Mononuclear cell (primary cell): Measurements from ENCODE around the gene SLC26A8. TPM values are rescaled to one million over a fixed set of nuclear protein-coding genes. Genes with fewer than 3 reads are reported as not detected.
"Not testable (repeated sequence)": the region's sequence is repeated elsewhere in the genome, so short reads cannot be mapped to it uniquely, and the experiment has no call there.

Experiments
- H3K27me3 ChIP-seq: 2 replicates; pipeline ENCODE4 v1.6.0; 2011; ENCODE audit warnings: low read length, control low read depth; ENCODE audit not compliant: insufficient read depth
- H3K4me1 ChIP-seq: 2 replicates; pipeline ENCODE4 v1.5.1; 2011; ENCODE audit warnings: mild to moderate bottlenecking, low read length, control low read depth; ENCODE audit not compliant: insufficient read depth
- H3K4me3 ChIP-seq: 2 replicates; pipeline ENCODE4 v1.5.1; 2011; ENCODE audit warnings: mild to moderate bottlenecking, low read length, moderate library complexity
- H3K9me3 ChIP-seq: 2 replicates; pipeline ENCODE4 v1.5.1; 2011; ENCODE audit warnings: low read depth, mild to moderate bottlenecking, control low read depth, low read length
- total RNA-seq: library from RNA; depleted of rRNA; stranded (reverse); fragments of >200 nt; gene quantifications from one replicate; pipeline ENCODE4 v1.2.3, GENCODE V29; 2012

The SLC26A8 gene
- total RNA-seq, 1 donor: 0.10 TPM

DNA sequence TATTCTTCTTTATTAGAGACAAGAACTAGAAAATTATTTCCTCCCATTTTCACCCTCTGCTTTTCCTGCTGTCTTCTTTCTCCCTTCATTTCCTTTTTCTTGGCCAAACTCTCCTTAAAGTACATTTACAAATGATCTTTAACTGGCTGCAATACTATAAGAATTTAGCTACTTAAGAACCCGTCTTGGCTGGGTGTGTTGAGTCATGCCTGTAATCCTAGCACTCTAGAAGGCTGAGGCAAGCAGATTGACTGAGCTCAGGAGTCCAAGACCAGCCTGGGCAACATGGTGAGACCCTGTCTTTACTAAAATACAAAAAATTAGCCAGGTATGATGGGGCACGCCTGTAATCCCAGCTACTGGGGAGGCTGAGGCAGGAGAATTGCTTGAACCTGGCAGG, 64.3 kb downstream of the SLC26A8 start:
- Histone ChIP-seq H3K4me1 (no peaks in the 10 kb centered on the region), H3K9me3 (no peaks in the 10 kb centered on the region), H3K4me3 (no peak overlapping the region), H3K27me3 (no peaks in the 10 kb centered on the region)

DNA sequence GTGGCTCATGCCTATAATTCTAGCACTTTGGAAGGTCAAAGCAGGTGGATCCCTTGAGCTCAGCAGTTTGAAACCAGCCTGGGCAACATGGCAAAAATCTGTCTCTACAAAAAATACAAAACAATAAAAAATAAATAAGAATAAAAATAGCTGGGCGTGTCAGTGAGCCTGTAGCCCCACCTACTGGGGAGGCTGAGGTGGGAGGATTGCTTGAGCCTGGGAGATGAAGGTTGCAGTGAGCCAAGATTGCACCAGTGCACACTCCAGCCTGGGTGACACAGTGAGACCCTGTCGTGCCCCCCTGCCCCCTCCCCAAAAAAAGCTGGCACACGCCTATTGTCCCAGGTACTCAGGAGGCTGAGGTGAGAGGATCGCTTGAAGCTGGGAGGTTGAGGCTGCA, 68.5 kb downstream of the SLC26A8 start:
- Histone ChIP-seq H3K9me3 (no peaks in the 10 kb centered on the region), H3K4me3 (no peak overlapping the region), H3K4me1 (peaks cover 8% of the 10 kb centered on the region), H3K27me3 (no peaks in the 10 kb centered on the region)

DNA sequence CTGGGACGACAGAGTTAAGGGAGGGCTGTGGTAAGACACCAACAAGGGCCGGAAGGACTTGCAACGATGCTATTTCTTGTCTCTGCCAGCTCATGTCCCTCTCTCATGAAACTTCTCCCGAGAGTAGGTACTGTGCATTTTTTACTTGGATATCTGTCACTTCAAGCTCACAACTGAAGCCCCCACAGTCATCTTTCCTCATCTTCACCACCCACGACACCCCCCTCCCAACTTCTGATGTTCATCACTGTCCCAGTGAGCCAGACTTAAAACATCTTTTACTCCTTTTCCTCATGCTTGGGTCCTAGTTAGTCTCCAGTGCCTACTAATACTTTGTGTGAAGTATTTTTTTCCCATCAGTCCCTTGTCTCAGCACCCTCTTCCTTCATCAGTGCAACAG, 68.9 kb downstream of the SLC26A8 start:
- Histone ChIP-seq H3K27me3 (no peaks in the 10 kb centered on the region), H3K9me3 (no peaks in the 10 kb centered on the region), H3K4me3 (no peak overlapping the region), H3K4me1 (peaks cover 8% of the 10 kb centered on the region)

DNA sequence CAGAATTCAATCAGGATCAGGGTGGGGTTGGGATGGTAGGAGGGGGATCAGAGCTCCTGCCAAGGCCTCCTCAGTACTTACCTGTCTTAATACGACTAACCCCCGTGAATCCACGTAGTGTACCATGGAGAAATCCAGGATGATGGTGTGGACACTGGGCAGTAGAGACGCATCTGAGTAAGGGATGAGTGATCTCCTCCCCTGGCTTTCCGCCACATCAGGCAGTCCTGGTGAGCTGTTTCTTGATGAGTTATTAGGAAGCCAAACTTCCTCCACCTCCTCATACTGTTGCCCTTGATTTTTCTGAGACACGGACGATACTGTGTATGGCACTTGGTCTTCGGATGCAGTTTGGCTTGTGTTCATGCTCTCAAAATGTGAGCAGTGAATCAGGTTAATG, 69.4 kb downstream of the SLC26A8 start:
- Histone ChIP-seq H3K4me3 (no peak overlapping the region), H3K27me3 (no peaks in the 10 kb centered on the region), H3K4me1 (peaks cover 8% of the 10 kb centered on the region), H3K9me3 (no peaks in the 10 kb centered on the region)

DNA sequence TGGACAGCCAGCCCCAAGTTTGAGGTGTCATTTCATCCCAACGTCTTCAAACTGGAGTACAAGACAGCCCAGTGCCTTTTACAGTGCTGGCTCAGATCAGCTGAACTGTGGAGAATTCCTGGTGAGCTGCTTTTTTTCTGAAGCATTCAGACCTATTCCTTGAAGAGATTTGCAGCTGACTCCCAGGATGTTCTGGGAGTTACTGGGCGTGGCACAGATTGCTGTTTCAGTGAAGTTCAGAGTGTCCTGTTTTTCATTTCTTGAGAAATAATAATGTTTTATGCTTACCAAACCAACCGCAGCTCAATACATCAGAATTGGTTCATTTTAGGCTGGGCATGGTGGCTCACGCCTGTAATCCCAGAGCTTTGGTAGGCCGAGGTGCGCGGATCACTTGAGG, 70.1 kb downstream of the SLC26A8 start:
- Histone ChIP-seq H3K4me1 (peaks cover 8% of the 10 kb centered on the region), H3K4me3 (no peak overlapping the region), H3K27me3 (no peaks in the 10 kb centered on the region), H3K9me3 (no peaks in the 10 kb centered on the region)

DNA sequence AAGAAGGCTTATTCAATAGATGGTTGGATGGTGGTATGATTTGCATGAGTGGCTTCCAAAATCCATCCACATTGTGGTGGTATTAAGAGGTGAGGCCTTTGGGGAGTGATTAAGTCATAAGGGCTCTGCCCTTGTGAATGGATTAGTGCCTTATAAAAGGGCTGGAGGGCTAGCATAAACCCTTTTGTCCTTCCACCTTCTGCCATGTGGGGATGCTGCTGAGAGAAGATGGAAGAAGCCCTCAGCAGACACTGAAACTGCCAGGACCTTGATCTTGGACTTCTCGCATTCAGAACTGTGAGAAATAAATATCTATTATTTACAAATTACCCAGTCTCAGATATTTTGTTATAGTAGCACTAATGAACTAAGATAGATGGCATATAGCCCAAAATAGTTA, 75.7 kb downstream of the SLC26A8 start:
- H3K27me3 ChIP-seq: no peaks in the 10 kb centered on the region
- H3K4me1 ChIP-seq: peaks cover 8% of the 10 kb centered on the region
- H3K4me3 ChIP-seq: no peak overlapping the region
- no peaks in the 10 kb centered on the region for H3K9me3 ChIP-seq

DNA sequence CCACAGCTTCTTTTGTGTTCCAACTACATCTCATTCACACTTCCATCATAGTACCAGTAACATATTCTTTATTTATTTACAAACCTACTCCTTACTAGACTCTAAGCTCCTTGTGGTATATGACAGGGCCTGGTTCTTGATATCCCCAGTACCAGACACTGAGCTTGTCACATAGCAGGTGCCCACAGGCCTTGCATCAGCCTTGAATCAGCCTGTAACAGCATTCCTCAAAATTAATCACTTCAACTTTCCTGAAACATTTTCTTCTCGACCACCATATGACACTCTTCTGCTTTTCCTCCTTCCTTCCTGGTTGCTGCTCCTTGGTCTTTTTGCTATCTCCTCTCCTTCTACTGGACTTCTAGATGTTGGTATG, 78.8 kb downstream of the SLC26A8 start:
- H3K9me3 ChIP-seq: no peaks in the 10 kb centered on the region
- H3K27me3 ChIP-seq: no peaks in the 10 kb centered on the region
- H3K4me3 ChIP-seq: no peak overlapping the region
- no peaks in the 10 kb centered on the region for H3K4me1 ChIP-seq

DNA sequence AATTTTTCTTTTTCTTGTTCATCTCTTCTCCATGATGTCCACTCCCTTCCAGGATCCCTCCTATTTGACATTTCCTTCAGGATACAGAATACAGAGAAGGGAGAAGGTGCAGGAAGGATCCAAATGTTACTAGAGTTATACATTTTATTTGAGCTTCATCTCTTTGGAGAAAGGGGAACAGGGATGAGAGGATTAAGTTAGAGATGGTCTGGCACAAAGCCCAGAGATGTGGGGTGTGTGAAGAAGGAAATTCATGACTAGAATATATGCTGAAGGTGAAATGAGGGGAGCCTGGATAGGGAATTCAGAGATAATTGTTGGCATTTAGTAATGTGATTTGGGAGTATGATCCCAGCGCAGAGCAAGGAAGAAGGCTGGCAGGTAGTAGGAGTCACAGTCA, 81.1 kb downstream of the SLC26A8 start:
- Histone ChIP-seq H3K27me3 (no peaks in the 10 kb centered on the region), H3K4me1 (no peaks in the 10 kb centered on the region), H3K4me3 (no peak overlapping the region), H3K9me3 (no peaks in the 10 kb centered on the region)

DNA sequence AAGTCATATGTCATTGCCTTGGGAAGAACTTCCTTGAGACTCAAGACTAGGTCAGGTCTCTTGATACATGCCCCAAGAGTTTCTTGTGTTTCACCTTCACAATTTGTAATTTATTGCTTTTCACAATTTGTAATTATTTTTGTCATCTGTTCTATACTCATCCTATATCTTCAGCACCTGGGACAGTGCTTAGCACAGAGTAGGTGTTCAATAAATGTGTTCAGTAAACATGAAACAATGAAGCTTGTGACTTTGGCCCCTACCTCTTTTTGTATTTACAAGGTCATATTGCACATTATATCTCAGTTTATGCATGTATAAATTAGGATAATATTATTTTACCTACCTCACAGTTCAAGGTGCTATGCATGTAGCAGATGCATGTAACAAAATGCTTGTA, 82.1 kb downstream of the SLC26A8 start:
- H3K27me3 ChIP-seq: no peaks in the 10 kb centered on the region
- H3K9me3 ChIP-seq: no peaks in the 10 kb centered on the region
- no peak overlapping the region for H3K4me3 ChIP-seq
- no peaks in the 10 kb centered on the region for H3K4me1 ChIP-seq

DNA sequence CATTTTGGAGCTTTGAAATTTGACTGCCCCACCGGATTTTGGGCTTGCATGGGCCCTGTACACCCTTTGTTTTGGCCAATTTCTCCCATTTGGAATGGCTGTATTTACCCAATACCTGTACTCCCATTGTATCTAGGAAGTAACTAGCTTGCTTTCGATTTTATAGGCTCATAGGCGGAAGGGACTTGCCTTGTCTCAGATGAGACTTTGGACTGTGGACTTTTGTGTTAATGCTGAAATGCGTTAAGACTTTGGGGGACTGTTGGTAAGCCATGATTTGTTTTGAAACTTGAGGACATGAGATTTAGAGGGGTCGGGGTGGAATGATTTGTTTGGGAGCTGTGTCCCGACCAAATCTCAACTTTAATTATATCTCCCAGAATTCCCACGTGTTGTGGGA, 83.3 kb downstream of the SLC26A8 start:
- H3K9me3 ChIP-seq, H3K4me3 ChIP-seq, H3K4me1 ChIP-seq, H3K27me3 ChIP-seq: not testable (repeated sequence)

DNA sequence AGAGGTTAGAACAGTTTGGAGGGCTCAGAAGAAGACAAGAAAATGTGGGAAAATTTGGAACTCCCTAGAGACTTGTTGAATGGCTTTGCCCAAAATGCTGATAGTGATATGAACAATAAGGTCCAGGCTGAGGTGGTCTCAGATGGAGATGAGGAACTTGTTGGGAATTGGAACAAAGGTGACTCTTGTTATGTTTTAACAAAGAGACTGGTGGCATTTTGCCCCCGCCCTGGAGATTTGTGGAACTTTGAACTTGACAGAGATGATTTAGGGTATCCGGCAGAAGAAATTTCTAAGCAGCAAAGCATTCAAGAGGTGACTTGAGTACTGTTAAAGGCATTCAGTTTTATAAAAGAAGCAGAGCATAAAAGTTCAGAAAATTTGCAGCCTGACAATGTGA, 84.4 kb downstream of the SLC26A8 start:
- H3K9me3 ChIP-seq, H3K27me3 ChIP-seq, H3K4me3 ChIP-seq, H3K4me1 ChIP-seq: not testable (repeated sequence)

DNA sequence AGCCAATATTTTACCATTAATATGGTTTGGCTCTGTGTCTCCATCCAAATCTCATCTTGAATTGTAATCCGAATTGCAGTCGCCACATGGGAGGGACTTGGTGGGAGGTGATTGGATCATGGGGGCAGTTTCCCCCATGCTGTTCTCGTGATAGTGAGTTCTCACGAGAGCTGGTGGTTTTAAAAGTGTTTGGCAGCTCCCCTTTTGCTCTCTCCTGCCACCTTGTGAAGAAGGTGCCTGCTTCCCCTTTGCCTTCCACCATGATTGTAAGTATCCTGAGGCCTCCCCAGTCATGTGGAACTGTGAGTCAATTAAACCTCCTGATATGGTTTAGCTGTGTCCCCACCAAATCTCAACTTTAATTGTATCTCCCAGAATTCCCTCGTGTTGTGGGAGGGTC, 85.2 kb downstream of the SLC26A8 start:
- not testable (repeated sequence) for H3K9me3 ChIP-seq, H3K4me1 ChIP-seq, H3K27me3 ChIP-seq, H3K4me3 ChIP-seq

DNA sequence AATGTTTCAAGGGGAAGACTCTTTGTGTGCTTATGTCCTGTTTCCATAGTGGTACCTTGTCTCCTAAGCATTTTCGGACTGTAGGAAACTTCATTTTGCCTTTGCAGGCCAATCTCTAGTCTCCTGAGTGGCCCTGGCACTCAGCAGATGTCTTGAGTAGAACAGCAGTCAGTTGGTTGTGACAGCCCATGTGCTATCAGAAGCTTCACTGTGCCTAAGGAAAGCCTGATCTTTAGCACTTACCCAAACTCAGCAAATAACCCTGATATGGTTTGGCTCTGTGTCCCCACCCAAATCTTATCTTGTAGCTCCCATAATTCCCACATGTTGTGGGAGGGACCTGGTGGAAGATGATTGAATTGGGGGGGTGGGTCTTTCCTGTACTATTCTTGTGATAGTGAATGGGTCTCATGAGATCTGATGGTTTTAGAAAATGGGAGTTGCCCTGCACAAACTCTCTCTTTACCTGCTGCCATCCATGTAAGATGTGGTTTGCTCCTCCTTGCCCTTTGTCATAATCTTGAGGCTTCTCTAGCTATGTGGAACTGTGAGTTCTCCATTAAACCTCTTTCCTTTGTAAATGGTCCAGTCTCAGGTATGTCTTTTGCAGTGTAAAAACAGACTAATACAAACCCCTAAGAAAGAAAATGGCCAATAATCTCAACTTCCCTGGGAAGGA, 87.6 kb downstream of the SLC26A8 start:
- peaks cover 2% of the 10 kb centered on the region for H3K27me3 ChIP-seq
- no peaks in the 10 kb centered on the region for H3K9me3 ChIP-seq
- H3K4me3 ChIP-seq: no peak overlapping the region
- H3K4me1 ChIP-seq: no peaks in the 10 kb centered on the region

DNA sequence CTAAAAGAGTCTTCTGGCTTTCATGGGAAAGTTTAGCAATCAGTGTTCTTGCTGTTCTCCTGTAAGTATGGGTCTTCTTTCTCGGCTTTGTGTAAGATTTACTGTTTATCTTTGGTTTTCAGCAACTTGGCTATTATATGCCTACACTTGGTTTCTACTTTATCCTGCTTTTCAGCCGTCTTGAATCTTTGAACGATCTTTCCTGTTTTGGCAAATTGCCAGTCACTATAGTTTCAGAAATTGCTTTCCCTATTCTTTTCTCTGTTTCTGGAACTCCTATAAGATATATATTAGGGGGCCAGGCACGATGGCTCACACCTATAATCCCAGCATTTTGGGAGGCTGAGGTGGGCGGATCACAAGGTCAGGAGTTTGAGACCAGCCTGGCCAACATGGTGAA, 89.0 kb downstream of the SLC26A8 start:
- H3K4me3 ChIP-seq: no peak overlapping the region
- no peaks in the 10 kb centered on the region for H3K9me3 ChIP-seq
- H3K4me1 ChIP-seq: no peaks in the 10 kb centered on the region
- H3K27me3 ChIP-seq: peaks cover 2% of the 10 kb centered on the region

DNA sequence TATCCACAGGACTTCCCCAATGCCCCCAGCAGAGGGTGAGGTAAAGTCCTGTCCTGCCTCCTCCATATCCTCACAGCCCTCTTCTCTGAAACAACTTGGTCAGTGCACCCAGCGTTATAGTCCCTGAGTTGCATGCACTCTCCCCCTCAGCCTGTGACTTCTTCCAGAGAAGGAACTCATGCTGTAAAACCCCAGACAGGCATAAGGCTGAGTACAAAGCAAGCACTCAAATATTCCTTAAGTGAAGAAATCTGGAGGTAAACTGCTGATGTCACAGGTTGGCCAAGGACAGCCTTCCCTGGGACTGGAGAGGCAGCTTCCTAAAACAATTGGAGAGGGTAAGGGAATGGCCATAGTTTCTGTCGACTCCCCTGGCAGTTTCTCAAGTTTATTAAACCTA, 90.6 kb downstream of the SLC26A8 start:
- H3K4me3 ChIP-seq: no peak overlapping the region
- no peaks in the 10 kb centered on the region for H3K4me1 ChIP-seq
- no peaks in the 10 kb centered on the region for H3K9me3 ChIP-seq
- peaks cover 2% of the 10 kb centered on the region for H3K27me3 ChIP-seq

DNA sequence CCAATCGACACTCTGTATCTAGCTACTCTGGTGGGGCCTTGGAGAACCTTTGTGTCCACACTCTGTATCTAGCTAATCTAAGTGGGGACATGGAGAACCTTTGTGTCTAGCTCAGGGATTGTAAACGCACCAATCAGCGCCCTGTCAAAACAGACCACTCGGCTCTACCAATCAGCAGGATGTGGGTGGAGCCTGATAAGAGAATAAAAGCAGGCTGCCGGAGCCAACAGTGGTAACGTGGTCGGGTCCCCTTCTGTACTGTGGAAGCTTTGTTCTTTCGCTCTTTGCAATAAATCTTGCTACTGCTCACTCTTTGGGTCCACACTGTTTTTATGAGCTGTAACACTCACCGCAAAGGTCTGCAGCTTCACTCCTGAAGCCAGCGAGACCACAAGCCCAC, 92.6 kb downstream of the SLC26A8 start:
- H3K4me3 ChIP-seq, H3K9me3 ChIP-seq, H3K27me3 ChIP-seq, H3K4me1 ChIP-seq: not testable (repeated sequence)
